ENCODE measurements around the gene ANKRD34C. TPM values are rescaled to one million over a fixed set of nuclear protein-coding genes. Genes with fewer than 3 reads are reported as not detected.

The ANKRD34C gene
- total RNA-seq = not detected in 2 replicates

DNA sequence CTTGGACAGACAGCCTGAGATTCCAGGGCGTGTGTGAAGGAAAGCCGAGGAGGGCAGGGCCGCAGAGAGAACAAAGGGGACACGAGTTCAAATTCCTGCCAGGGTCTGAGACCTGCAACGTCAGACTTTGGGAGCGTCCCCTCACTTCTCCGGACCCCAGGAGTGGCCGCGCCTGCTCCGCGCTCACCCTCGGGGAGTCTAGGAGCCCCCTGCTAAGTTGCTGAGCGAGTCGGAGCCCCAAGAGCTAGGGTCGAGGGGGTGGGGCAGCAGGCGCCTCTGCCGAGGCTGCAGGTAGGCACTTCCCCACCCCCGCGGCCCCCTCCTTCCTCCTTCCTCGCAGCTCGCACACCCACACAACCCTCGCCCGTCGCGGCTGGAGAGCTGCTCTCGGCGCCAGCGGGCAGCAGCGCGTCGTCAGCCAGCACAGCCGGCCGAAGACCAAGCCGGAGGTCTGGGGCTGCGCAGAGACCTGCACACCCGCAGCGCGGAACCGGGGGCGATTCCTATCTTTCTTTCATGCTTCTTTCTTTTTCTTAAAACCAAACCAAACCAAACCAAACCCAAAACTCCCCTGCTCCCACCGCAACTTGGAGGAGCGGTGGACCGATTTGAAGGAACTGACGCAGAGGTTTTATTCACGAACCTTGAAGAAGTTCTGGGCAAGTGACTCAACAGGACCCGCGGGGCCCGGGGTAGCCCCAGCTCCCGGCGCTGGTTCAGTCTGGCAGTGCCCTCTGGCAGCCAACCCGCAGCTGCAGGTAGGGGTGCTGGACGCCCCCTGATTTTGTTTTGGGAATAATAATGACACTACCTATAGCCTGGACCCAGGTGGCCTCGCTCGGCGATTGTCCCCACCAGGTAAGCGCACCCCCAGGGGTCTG lies at the start of gene ANKRD34C:
ANKRD34C (plus strand) TSS at position 352 of the 881 bp plus-strand sequence. CDS start 10,563 bp downstream, outside the sequence.

DNA sequence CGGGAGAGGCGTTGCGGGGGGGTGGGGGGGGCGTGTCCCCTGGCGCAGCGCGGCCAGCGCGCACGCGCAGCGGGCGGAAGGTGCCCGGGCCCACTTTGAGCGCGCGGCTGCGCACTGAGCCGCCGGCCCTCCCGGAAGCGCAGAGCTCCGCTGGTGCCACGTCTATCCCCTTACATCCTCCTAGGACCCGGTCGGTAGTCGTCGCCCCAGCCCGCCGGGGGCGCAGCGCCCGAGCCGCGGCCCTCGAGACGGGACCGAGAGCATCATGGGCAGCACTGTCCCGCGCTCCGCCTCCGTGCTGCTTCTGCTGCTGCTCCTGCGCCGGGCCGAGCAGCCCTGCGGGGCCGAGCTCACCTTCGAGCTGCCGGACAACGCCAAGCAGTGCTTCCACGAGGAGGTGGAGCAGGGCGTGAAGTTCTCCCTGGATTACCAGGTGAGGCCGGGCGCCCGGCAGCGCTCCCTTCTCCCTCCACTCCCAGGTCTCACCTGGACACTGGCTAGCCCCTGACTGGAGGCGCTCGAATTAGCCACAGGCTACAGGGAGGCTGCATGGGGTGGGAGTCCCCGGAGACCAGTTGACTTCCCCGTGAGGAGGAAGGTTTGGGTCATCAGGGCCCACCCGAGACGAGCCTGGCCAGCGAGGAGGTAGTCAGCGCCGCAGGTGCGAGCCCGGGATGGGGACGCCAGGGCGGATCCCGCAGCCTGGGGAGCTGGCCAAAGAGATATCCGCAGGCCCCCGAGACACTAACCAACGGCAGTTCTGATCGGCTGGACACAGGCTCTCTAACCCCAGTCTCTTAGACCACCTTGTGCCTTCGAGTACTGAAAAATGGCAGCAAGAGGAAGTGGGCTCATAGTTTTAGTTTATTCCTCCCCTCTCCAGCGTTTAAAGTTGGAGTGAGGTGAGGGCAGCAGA lies 28.7 kb downstream of the ANKRD34C start, which contains the start of gene TMED3:
TMED3 (plus strand) TSS at position 128 of the 916 bp plus-strand sequence; CDS start at position 266, 138 bp downstream.

Other genes with a start within 250 kb of the ANKRD34C start
- not detected in 2 replicates for gene RASGRF1, start 191.9 kb upstream of the ANKRD34C start, total RNA-seq
- 121 and 161 TPM in 2 replicates for gene TMED3, start 28.4 kb downstream of the ANKRD34C start, total RNA-seq
- gene MINAR1, start 149.6 kb downstream of the ANKRD34C start, total RNA-seq = 1.2 and 2.6 TPM in 2 replicates